Measurements from ENCODE around the gene PRSS33.

The PRSS33 gene

GRCh38 chr16:2752850-2753732, 34.3 kb downstream of the PRSS33 start:
- H3K27ac Mint-ChIP-seq: peak overlapping the region; percentile 99
- peaks cover 5% of the 10 kb centered on the region for H3K9me3 Mint-ChIP-seq
- H3K27me3 Mint-ChIP-seq: no peaks in the 10 kb centered on the region
- peak overlapping the region; percentile 95 for H3K4me3 Mint-ChIP-seq
- peaks cover 64% of the 10 kb centered on the region for H3K4me1 Mint-ChIP-seq
- peaks cover 65% of the 10 kb centered on the region for H3K36me3 Mint-ChIP-seq
- ATAC-seq: peak; percentile 74

GRCh38 chr16:2752035-2752849, 35.1 kb downstream of the PRSS33 start, which contains the start of gene SRRM2:
Gene SRRM2 (plus strand): TSS chr16:2752638. CDS start chr16:2756365, 3,727 bp downstream.
- peaks cover 56% of the 10 kb centered on the region for H3K36me3 Mint-ChIP-seq
- H3K27ac Mint-ChIP-seq: peak within 1 kb of the TSS; percentile 99
- peaks cover 5% of the 10 kb centered on the region for H3K9me3 Mint-ChIP-seq
- peak; percentile 96 for ATAC-seq
- H3K4me1 Mint-ChIP-seq: peaks cover 57% of the 10 kb centered on the region
- H3K27me3 Mint-ChIP-seq: no peaks in the 10 kb centered on the region
- peak within 1 kb of the TSS; percentile 95 for H3K4me3 Mint-ChIP-seq

GRCh38 chr16:2751577-2752034, 35.8 kb downstream of the PRSS33 start:
- H3K9me3 Mint-ChIP-seq: peaks cover 5% of the 10 kb centered on the region
- H3K36me3 Mint-ChIP-seq: peaks cover 50% of the 10 kb centered on the region
- no peaks in the 10 kb centered on the region for H3K27me3 Mint-ChIP-seq
- ATAC-seq: peak; percentile 73
- peak overlapping the region; percentile 95 for H3K4me3 Mint-ChIP-seq
- H3K4me1 Mint-ChIP-seq: peaks cover 50% of the 10 kb centered on the region
- H3K27ac Mint-ChIP-seq: peak overlapping the region; percentile 99

GRCh38 chr16:2749936-2750335, 37.4 kb downstream of the PRSS33 start:
- Mint-ChIP-seq H3K9me3 (peaks cover 5% of the 10 kb centered on the region), H3K4me3 (peak overlapping the region; percentile 38), H3K4me1 (peaks cover 34% of the 10 kb centered on the region), H3K27me3 (no peaks in the 10 kb centered on the region), H3K36me3 (peaks cover 33% of the 10 kb centered on the region), H3K27ac (peak overlapping the region; percentile 99)
- no peak for ATAC-seq

- H3K4me1 Mint-ChIP-seq: peaks cover 29% of the 10 kb centered on the region
- H3K9me3 Mint-ChIP-seq: peaks cover 5% of the 10 kb centered on the region
- ATAC-seq: no peak
- H3K4me3 Mint-ChIP-seq: no peak overlapping the region
- H3K27me3 Mint-ChIP-seq: no peaks in the 10 kb centered on the region
- H3K36me3 Mint-ChIP-seq: peaks cover 31% of the 10 kb centered on the region
- no peak overlapping the region for H3K27ac Mint-ChIP-seq
These were observed 37.9 kb downstream of the PRSS33 start for GRCh38 chr16:2749476-2749875.

- Mint-ChIP-seq H3K27ac (no peak overlapping the region), H3K36me3 (peaks cover 25% of the 10 kb centered on the region), H3K27me3 (no peaks in the 10 kb centered on the region), H3K4me3 (no peak overlapping the region), H3K4me1 (peaks cover 23% of the 10 kb centered on the region), H3K9me3 (peaks cover 5% of the 10 kb centered on the region)
- ATAC-seq: no peak
These were observed 38.5 kb downstream of the PRSS33 start for GRCh38 chr16:2748757-2749455.

- H3K9me3 Mint-ChIP-seq: no peaks in the 10 kb centered on the region
- no peak overlapping the region for H3K4me3 Mint-ChIP-seq
- H3K36me3 Mint-ChIP-seq: peaks cover 13% of the 10 kb centered on the region
- no peak for ATAC-seq
- H3K27me3 Mint-ChIP-seq: peaks cover 2% of the 10 kb centered on the region
- H3K4me1 Mint-ChIP-seq: peaks cover 7% of the 10 kb centered on the region
- no peak overlapping the region for H3K27ac Mint-ChIP-seq
These were observed 41.4 kb downstream of the PRSS33 start for GRCh38 chr16:2745961-2746360.

- H3K9me3 Mint-ChIP-seq: no peaks in the 10 kb centered on the region
- peaks cover 11% of the 10 kb centered on the region for H3K36me3 Mint-ChIP-seq
- H3K4me1 Mint-ChIP-seq: peaks cover 6% of the 10 kb centered on the region
- no peak overlapping the region for H3K27ac Mint-ChIP-seq
- no peak for ATAC-seq
- peaks cover 9% of the 10 kb centered on the region for H3K27me3 Mint-ChIP-seq
- H3K4me3 Mint-ChIP-seq: no peak overlapping the region
These were observed 42.1 kb downstream of the PRSS33 start for GRCh38 chr16:2745116-2745890.

- no peak overlapping the region for H3K4me3 Mint-ChIP-seq
- ATAC-seq: no peak
- peaks cover 5% of the 10 kb centered on the region for H3K36me3 Mint-ChIP-seq
- peaks cover 14% of the 10 kb centered on the region for H3K27me3 Mint-ChIP-seq
- no peaks in the 10 kb centered on the region for H3K9me3 Mint-ChIP-seq
- H3K4me1 Mint-ChIP-seq: no peaks in the 10 kb centered on the region
- H3K27ac Mint-ChIP-seq: no peak overlapping the region
These were observed 42.6 kb downstream of the PRSS33 start for GRCh38 chr16:2744711-2745110.

- Mint-ChIP-seq H3K4me3 (no peak overlapping the region), H3K4me1 (no peaks in the 10 kb centered on the region), H3K36me3 (no peaks in the 10 kb centered on the region), H3K27ac (no peak overlapping the region), H3K27me3 (peaks cover 19% of the 10 kb centered on the region), H3K9me3 (no peaks in the 10 kb centered on the region)
- no peak for ATAC-seq
These were observed 44.2 kb downstream of the PRSS33 start for GRCh38 chr16:2743007-2743810.

- H3K9me3 Mint-ChIP-seq: no peaks in the 10 kb centered on the region
- H3K4me1 Mint-ChIP-seq: no peaks in the 10 kb centered on the region
- H3K4me3 Mint-ChIP-seq: no peak overlapping the region
- H3K27ac Mint-ChIP-seq: no peak overlapping the region
- peaks cover 25% of the 10 kb centered on the region for H3K27me3 Mint-ChIP-seq
- ATAC-seq: no peak
- no peaks in the 10 kb centered on the region for H3K36me3 Mint-ChIP-seq
These were observed 44.9 kb downstream of the PRSS33 start for GRCh38 chr16:2742323-2743006.

- no peaks in the 10 kb centered on the region for H3K9me3 Mint-ChIP-seq
- H3K36me3 Mint-ChIP-seq: no peaks in the 10 kb centered on the region
- peaks cover 38% of the 10 kb centered on the region for H3K27me3 Mint-ChIP-seq
- no peak overlapping the region for H3K4me3 Mint-ChIP-seq
- H3K4me1 Mint-ChIP-seq: no peaks in the 10 kb centered on the region
- no peak overlapping the region for H3K27ac Mint-ChIP-seq
- no peak for ATAC-seq
These were observed 46.2 kb downstream of the PRSS33 start for GRCh38 chr16:2741168-2741567.

GRCh38 chr16:2740476-2740875, 46.9 kb downstream of the PRSS33 start:
- Mint-ChIP-seq H3K4me3 (no peak overlapping the region), H3K27ac (no peak overlapping the region)

More at GRCh38 chr16:2740476-2740875, 46.9 kb downstream of the PRSS33 start:
- no peaks in the 10 kb centered on the region for H3K36me3 Mint-ChIP-seq
- no peaks in the 10 kb centered on the region for H3K9me3 Mint-ChIP-seq
- ATAC-seq: no peak
- H3K4me1 Mint-ChIP-seq: no peaks in the 10 kb centered on the region
- peaks cover 40% of the 10 kb centered on the region for H3K27me3 Mint-ChIP-seq
